HCT116 (cell line): ENCODE results near the gene EPHB2. TPM values are rescaled to one million over a fixed set of nuclear protein-coding genes. Genes with fewer than 3 reads are reported as not detected.

Source experiments
- ATAC-seq: fragments of 200-7000 bp; cut with Tn5 transposase; 2 replicates; pipeline ENCODE4 v1.9.1; 2020; ENCODE audit warnings: mild to moderate bottlenecking, moderate library complexity
- BruUV-seq: library from RNA; stranded (reverse); fragments of 400-500 nt; replicated peaks from 2 replicates; lab custom pipeline; 2021; lab: Mats Ljungman, UMichigan
- CTCF ChIA-PET: fragments of 300-600 bp; sonication (Branson Sonifier 250); formaldehyde crosslinking; loops from one replicate; lab custom pipeline; 2021; ENCODE audit warnings: antibody characterized with exemption; lab: Charles Lee
- POLR2A ChIA-PET: fragments of 300-600, 350-600 bp; sonication (Branson Sonifier 250); formaldehyde crosslinking; loops from one replicate; lab custom pipeline; 2021; ENCODE audit warnings: antibody characterized with exemption; lab: Charles Lee
- RAD21 ChIA-PET, 2 experiments: fragments of 300-600 bp; sonication (Branson Sonifier 250); formaldehyde crosslinking; loops; one replicate each; lab custom pipeline; 2023; ENCODE audit warnings: low total read pairs in 2 of 2; ENCODE audit not compliant: uncharacterized antibody in 2 of 2, unreplicated experiment in 2 of 2, low non-redundant PET in 1 of 2; lab: Charles Lee
- DNase-seq: peaks from one replicate; pipeline ENCODE4 v3.0.0-alpha.2; 2010; ENCODE audit warnings: low read depth, low spot score
- H2AFZ ChIP-seq: fragments of 200-600 bp; shearing (Covaris generic), sonication (generic); 2 replicates; pipeline ENCODE4 v1.6.1; 2017; ENCODE audit warnings: low read depth, mixed run types, mixed read lengths, antibody characterized with exemption, low read length; ENCODE audit not compliant: poor library complexity, severe bottlenecking
- H3K27ac ChIP-seq: 2 replicates; pipeline ENCODE4 v1.5.1; 2012; ENCODE audit warnings: low read depth, low read length
- H3K27me3 ChIP-seq: fragments of 200-600 bp; sonication (generic); 2 replicates; pipeline ENCODE4 v1.6.1; 2016; ENCODE audit warnings: mixed run types, low read length, mixed read lengths; ENCODE audit not compliant: insufficient read depth
- H3K36me3 ChIP-seq, 2 experiments: fragments of 200-500 bp in 1 of 2; fragments of 200-600 bp in 1 of 2; sonication (Bioruptor generic) in 1 of 2; sonication (generic) in 1 of 2; 2 replicates each; pipeline versions ENCODE4 v1.5.1 to v1.6.1; 2014 to 2016; ENCODE audit warnings: low read length in 2 of 2, inconsistent platforms in 1 of 2, mixed read lengths in 1 of 2, mixed run types in 1 of 2; ENCODE audit not compliant: insufficient read depth in 2 of 2, control insufficient read depth in 1 of 2
- H3K4me1 ChIP-seq, 2 experiments: fragments of 200-600 bp in 1 of 2; sonication (generic) in 1 of 2; 2 replicates each; pipeline versions ENCODE4 v1.5.1 to v1.6.1; 2012 to 2017; ENCODE audit warnings: low read length in 2 of 2, inconsistent platforms in 1 of 2, mild to moderate bottlenecking in 1 of 2, mixed read lengths in 1 of 2, mixed run types in 1 of 2, moderate library complexity in 1 of 2; ENCODE audit not compliant: insufficient read depth in 2 of 2, control insufficient read depth in 1 of 2
- H3K4me2 ChIP-seq: fragments of 200-600 bp; sonication (generic); 2 replicates; pipeline ENCODE4 v1.6.1; 2017; ENCODE audit warnings: mixed run types, low read length, mixed read lengths
- H3K4me3 ChIP-seq, 2 experiments: fragments of 200-600 bp in 1 of 2; sonication (generic) in 1 of 2; replicated peaks in 1 of 2; 2 replicates each; pipeline ENCODE4 v1.5.1; 2011 to 2016; ENCODE audit warnings: low read length in 2 of 2, control low read depth in 1 of 2, low read depth in 1 of 2, mild to moderate bottlenecking in 1 of 2, mixed read lengths in 1 of 2, mixed run types in 1 of 2
- H3K79me2 ChIP-seq: fragments of 200-600 bp; sonication (generic); 2 replicates; pipeline ENCODE4 v1.6.1; 2017; ENCODE audit warnings: mild to moderate bottlenecking, mixed run types, low read length, moderate library complexity, mixed read lengths; ENCODE audit not compliant: insufficient read depth
- H3K9ac ChIP-seq: fragments of 200-600 bp; sonication (generic); 2 replicates; pipeline ENCODE4 v1.6.1; 2016; ENCODE audit warnings: low read length, mixed read lengths
- H3K9me2 ChIP-seq: fragments of 200-600 bp; sonication (generic), shearing (Covaris generic); 2 replicates; pipeline ENCODE4 v1.6.1; 2017; ENCODE audit warnings: mixed run types, mild to moderate bottlenecking, moderate library complexity; ENCODE audit not compliant: insufficient read depth
- H3K9me3 ChIP-seq, 2 experiments: fragments of 200-500 bp in 1 of 2; fragments of 200-600 bp in 1 of 2; sonication (Bioruptor generic) in 1 of 2; sonication (generic) in 1 of 2; 2 replicates each; pipeline ENCODE4 v1.6.1; 2014 to 2017; ENCODE audit warnings: low read length in 2 of 2, mixed read lengths in 2 of 2, inconsistent platforms in 1 of 2, low read depth in 1 of 2, mild to moderate bottlenecking in 1 of 2, mixed run types in 1 of 2, moderate library complexity in 1 of 2; ENCODE audit not compliant: control insufficient read depth in 1 of 2, insufficient read depth in 1 of 2
- H4K20me1 ChIP-seq: fragments of 200-600 bp; sonication (generic), shearing (Covaris generic); 2 replicates; pipeline ENCODE4 v1.6.1; 2017; ENCODE audit warnings: mixed run types, mild to moderate bottlenecking, moderate library complexity; ENCODE audit not compliant: insufficient read depth
- CTCF ChIP-seq, 3 experiments: fragments of 200-600 bp in 1 of 3; sonication (generic) in 1 of 3; IDR thresholded peaks in 2 of 3; conservative IDR thresholded peaks in 1 of 3; 2 replicates each; pipeline ENCODE4 v1.5.1; 2012 to 2017; ENCODE audit warnings: low read depth in 2 of 3, low read length in 2 of 3, antibody characterized with exemption in 1 of 3, borderline replicate concordance in 1 of 3, control low read depth in 1 of 3, mild to moderate bottlenecking in 1 of 3, mixed read lengths in 1 of 3, mixed run types in 1 of 3, moderate library complexity in 1 of 3; ENCODE audit not compliant: insufficient read depth in 1 of 3
- EGR1 ChIP-seq: IDR thresholded peaks from 2 replicates; pipeline ENCODE4 v1.6.1; 2012; ENCODE audit warnings: low read depth
- ELF1 ChIP-seq: IDR thresholded peaks from 2 replicates; pipeline ENCODE4 v1.6.1; 2012; ENCODE audit warnings: low read depth, borderline replicate concordance
- EZH2phosphoT487 ChIP-seq: fragments of 200-600 bp; IDR thresholded peaks from 2 replicates; pipeline ENCODE4 v1.6.1; 2018; ENCODE audit warnings: antibody characterized with exemption, borderline replicate concordance
- JUND ChIP-seq: IDR thresholded peaks from 2 replicates; pipeline ENCODE4 v1.6.1; 2012
- RAD21 ChIP-seq: IDR thresholded peaks from 2 replicates; pipeline ENCODE4 v1.6.1; 2012; ENCODE audit warnings: low read depth, mild to moderate bottlenecking
- SIN3A ChIP-seq: IDR thresholded peaks from 2 replicates; pipeline ENCODE4 v1.6.1; 2012; ENCODE audit warnings: low read depth
- SP1 ChIP-seq: IDR thresholded peaks from 2 replicates; pipeline ENCODE4 v1.6.1; 2012; ENCODE audit warnings: low read depth
- SRF ChIP-seq: IDR thresholded peaks from 2 replicates; pipeline ENCODE4 v1.6.1; 2012; ENCODE audit warnings: low read depth
- ZFX ChIP-seq: fragments of 450-650 bp; IDR thresholded peaks from 2 replicates; pipeline ENCODE4 v1.6.1; 2017
- ZNF274 ChIP-seq: fragments of 200-500 bp; sonication (Bioruptor generic); IDR thresholded peaks from 2 replicates; pipeline ENCODE4 v1.6.1; 2014; ENCODE audit warnings: mild to moderate bottlenecking, low read depth, low read length, inconsistent platforms
- intact Hi-C: fragments of 100-400 bp; cut with micrococcal nuclease; formaldehyde crosslinking; loops from 2 replicates; pipeline ENCODE4 v1.10.0; 2022
- total RNA-seq: library from RNA; stranded (reverse); gene quantifications from one replicate; pipeline ENCODE4 v1.2.1, GENCODE V29; 2021; ENCODE audit not compliant: unreplicated experiment
- TF ChIP-seq, protein P1 (sequence below): IDR thresholded peaks from 2 replicates; pipeline ENCODE4 v1.6.1; 2012; ENCODE audit warnings: low read depth
- TF ChIP-seq, protein P2 (sequence below): IDR thresholded peaks from 2 replicates; pipeline ENCODE4 v1.6.1; 2012
- TF ChIP-seq, protein P3 (sequence below): IDR thresholded peaks from 2 replicates; pipeline ENCODE4 v1.6.1; 2012
- TF ChIP-seq, protein P4 (sequence below): IDR thresholded peaks from 2 replicates; pipeline ENCODE4 v1.6.1; 2011; ENCODE audit warnings: mild to moderate bottlenecking, low read length, moderate library complexity; ENCODE audit not compliant: insufficient replicate concordance; ENCODE audit errors: extremely low read depth

The EPHB2 gene
- total RNA-seq, 1 experiment from 2014 or later, result 19.5 TPM

- no peaks in the 10 kb centered on the region for H4K20me1 ChIP-seq
- no peaks in the 10 kb centered on the region for H3K79me2 ChIP-seq
- DNase-seq (no peak), ATAC-seq (no peak)
- TF ChIP-seq RAD21, result no peak
- TF ChIP-seq SRF, result no peak
- TF ChIP-seq, protein P1, sequence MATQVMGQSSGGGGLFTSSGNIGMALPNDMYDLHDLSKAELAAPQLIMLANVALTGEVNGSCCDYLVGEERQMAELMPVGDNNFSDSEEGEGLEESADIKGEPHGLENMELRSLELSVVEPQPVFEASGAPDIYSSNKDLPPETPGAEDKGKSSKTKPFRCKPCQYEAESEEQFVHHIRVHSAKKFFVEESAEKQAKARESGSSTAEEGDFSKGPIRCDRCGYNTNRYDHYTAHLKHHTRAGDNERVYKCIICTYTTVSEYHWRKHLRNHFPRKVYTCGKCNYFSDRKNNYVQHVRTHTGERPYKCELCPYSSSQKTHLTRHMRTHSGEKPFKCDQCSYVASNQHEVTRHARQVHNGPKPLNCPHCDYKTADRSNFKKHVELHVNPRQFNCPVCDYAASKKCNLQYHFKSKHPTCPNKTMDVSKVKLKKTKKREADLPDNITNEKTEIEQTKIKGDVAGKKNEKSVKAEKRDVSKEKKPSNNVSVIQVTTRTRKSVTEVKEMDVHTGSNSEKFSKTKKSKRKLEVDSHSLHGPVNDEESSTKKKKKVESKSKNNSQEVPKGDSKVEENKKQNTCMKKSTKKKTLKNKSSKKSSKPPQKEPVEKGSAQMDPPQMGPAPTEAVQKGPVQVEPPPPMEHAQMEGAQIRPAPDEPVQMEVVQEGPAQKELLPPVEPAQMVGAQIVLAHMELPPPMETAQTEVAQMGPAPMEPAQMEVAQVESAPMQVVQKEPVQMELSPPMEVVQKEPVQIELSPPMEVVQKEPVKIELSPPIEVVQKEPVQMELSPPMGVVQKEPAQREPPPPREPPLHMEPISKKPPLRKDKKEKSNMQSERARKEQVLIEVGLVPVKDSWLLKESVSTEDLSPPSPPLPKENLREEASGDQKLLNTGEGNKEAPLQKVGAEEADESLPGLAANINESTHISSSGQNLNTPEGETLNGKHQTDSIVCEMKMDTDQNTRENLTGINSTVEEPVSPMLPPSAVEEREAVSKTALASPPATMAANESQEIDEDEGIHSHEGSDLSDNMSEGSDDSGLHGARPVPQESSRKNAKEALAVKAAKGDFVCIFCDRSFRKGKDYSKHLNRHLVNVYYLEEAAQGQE, result no peak
- TF ChIP-seq ZFX, result no peak
- no peak for TF ChIP-seq ELF1
- TF ChIP-seq EGR1, result no peak
- TF ChIP-seq SP1, result no peak
- TF ChIP-seq, protein P2, sequence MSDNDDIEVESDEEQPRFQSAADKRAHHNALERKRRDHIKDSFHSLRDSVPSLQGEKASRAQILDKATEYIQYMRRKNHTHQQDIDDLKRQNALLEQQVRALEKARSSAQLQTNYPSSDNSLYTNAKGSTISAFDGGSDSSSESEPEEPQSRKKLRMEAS, result no peak
- TF ChIP-seq EZH2phosphoT487, result no peak
- no peak for TF ChIP-seq SIN3A
- no peak for TF ChIP-seq ZNF274
- TF ChIP-seq, protein P3, sequence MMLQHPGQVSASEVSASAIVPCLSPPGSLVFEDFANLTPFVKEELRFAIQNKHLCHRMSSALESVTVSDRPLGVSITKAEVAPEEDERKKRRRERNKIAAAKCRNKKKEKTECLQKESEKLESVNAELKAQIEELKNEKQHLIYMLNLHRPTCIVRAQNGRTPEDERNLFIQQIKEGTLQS, result no peak
- no peak for TF ChIP-seq JUND
- TF ChIP-seq, protein P4, sequence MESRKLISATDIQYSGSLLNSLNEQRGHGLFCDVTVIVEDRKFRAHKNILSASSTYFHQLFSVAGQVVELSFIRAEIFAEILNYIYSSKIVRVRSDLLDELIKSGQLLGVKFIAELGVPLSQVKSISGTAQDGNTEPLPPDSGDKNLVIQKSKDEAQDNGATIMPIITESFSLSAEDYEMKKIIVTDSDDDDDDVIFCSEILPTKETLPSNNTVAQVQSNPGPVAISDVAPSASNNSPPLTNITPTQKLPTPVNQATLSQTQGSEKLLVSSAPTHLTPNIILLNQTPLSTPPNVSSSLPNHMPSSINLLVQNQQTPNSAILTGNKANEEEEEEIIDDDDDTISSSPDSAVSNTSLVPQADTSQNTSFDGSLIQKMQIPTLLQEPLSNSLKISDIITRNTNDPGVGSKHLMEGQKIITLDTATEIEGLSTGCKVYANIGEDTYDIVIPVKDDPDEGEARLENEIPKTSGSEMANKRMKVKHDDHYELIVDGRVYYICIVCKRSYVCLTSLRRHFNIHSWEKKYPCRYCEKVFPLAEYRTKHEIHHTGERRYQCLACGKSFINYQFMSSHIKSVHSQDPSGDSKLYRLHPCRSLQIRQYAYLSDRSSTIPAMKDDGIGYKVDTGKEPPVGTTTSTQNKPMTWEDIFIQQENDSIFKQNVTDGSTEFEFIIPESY, result no peak
- no peak for TF ChIP-seq CTCF (IDR thresholded peaks at IDR 0.05 in 2 of 3, conservative IDR thresholded peaks at IDR 0.05 in 1 of 3; ENCODE audit: borderline replicate concordance in 1 of 3, insufficient read depth in 1 of 3, low read depth in 2 of 3, low read length in 2 of 3)
- no peak overlapping the region for H3K4me2 ChIP-seq
- H3K9me2 ChIP-seq, result no peaks in the 10 kb centered on the region
- H3K4me3 ChIP-seq, result no peak overlapping the region
- H2AFZ ChIP-seq, result no peak overlapping the region
- no peak overlapping the region for H3K9ac ChIP-seq
- H3K9me3 ChIP-seq, result no peaks in the 10 kb centered on the region
- no TSS peak for BruUV-seq
- RAD21 ChIA-PET, result no interaction called here
- POLR2A ChIA-PET, result no interaction called here
- intact Hi-C loops, result no loop called here
- H3K27me3 ChIP-seq, result no peaks in the 10 kb centered on the region
- no peaks in the 10 kb centered on the region for H3K4me1 ChIP-seq
- CTCF ChIA-PET, result no interaction called here
- no peaks in the 10 kb centered on the region for H3K36me3 ChIP-seq
- no peak overlapping the region for H3K27ac ChIP-seq
These were observed 136.6 kb downstream of the EPHB2 start for GRCh38 chr1:22847249-22847648.
